NT2/D1 (cell line): ENCODE results near the gene DSC1.

Source experiments
- SUZ12 ChIP-seq: IDR thresholded peaks from 2 replicates; pipeline ENCODE4 v1.6.1; 2011; ENCODE audit not compliant: insufficient read length, insufficient read depth; ENCODE audit errors: extremely low read depth
- YY1 ChIP-seq: IDR thresholded peaks from 2 replicates; pipeline ENCODE4 v1.6.1; 2011; ENCODE audit not compliant: insufficient read length, insufficient read depth

- no peak for TF ChIP-seq YY1
- TF ChIP-seq SUZ12 = no peak
These were observed 42.2 kb upstream of the DSC1 start for GRCh38 chr18:31204833-31205232.
